ENCODE data around the gene CCDC183.

DNA sequence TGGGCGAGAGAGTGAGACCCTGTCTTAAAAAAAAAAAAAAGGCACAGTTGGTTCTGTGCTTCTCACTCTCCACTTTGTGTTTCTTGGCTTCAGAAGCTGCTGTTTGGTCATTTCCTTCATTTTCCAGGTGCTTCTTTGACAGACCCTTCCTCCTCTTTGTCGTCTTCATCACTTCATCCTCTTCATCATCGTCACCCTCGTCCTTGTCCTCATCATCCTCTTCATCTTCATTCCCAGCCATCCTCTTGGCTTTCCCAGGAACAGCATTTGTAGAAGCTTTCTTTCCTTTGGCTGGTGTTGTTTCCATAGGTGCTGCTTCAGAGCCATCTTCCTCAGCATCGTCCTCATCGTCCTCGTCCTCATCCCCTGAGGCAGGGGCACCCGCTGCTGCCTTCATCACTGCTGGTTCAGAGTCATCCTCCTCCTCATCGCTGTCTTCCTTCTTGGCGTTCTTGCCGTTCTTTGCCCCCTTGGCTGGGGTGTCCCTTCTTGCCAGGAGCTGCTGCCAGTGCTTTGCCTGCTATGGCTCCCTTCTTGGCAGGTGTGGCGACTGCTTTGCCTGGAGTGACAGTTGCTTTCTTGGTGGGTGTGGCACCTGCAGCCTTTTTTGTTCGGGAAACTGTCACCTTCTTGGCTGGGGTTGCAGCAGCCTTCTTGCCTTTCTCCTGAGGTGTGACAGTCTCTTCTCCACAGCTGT, 18.7 kb downstream of the CCDC183 start:
- TF ChIP-seq, protein P1, sequence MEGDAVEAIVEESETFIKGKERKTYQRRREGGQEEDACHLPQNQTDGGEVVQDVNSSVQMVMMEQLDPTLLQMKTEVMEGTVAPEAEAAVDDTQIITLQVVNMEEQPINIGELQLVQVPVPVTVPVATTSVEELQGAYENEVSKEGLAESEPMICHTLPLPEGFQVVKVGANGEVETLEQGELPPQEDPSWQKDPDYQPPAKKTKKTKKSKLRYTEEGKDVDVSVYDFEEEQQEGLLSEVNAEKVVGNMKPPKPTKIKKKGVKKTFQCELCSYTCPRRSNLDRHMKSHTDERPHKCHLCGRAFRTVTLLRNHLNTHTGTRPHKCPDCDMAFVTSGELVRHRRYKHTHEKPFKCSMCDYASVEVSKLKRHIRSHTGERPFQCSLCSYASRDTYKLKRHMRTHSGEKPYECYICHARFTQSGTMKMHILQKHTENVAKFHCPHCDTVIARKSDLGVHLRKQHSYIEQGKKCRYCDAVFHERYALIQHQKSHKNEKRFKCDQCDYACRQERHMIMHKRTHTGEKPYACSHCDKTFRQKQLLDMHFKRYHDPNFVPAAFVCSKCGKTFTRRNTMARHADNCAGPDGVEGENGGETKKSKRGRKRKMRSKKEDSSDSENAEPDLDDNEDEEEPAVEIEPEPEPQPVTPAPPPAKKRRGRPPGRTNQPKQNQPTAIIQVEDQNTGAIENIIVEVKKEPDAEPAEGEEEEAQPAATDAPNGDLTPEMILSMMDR (IDR thresholded peaks at IDR 0.05): no peak
- TF ChIP-seq POLR2A (IDR thresholded peaks at IDR 0.05): no peak
